ENCODE measurements around the gene UXT.

The UXT gene

GRCh38 chrX:47659421-47659726, 394 bp upstream of the UXT start:
- TF ChIP-seq PATZ1 (CRISPR knock-in tag; IDR thresholded peaks at IDR 0.05; ENCODE audit: borderline replicate concordance) (no peak), BACH2 (CRISPR knock-in tag; IDR thresholded peaks at IDR 0.05; ENCODE audit: borderline replicate concordance) (no peak), SNAI2 (CRISPR knock-in tag; IDR thresholded peaks at IDR 0.05) (no peak), ZFP30 (CRISPR knock-in tag; IDR thresholded peaks at IDR 0.05) (no peak), TCF4 (CRISPR knock-in tag; IDR thresholded peaks at IDR 0.05; ENCODE audit: borderline replicate concordance) (no peak), CREB5 (CRISPR knock-in tag; IDR thresholded peaks at IDR 0.05; ENCODE audit: low read depth) (no peak), RARB (CRISPR knock-in tag; IDR thresholded peaks at IDR 0.05) (no peak), PPARA (CRISPR knock-in tag; IDR thresholded peaks at IDR 0.05; ENCODE audit: borderline replicate concordance) (no peak), ZFP3 (CRISPR knock-in tag; IDR thresholded peaks at IDR 0.05) (no peak), ZC3H10 (CRISPR knock-in tag; IDR thresholded peaks at IDR 0.05) (no peak), ESRRG (CRISPR knock-in tag; IDR thresholded peaks at IDR 0.05) (no peak), OSR1 (CRISPR knock-in tag; IDR thresholded peaks at IDR 0.05) (no peak), ZNF565 (CRISPR knock-in tag; conservative IDR thresholded peaks at IDR 0.05; ENCODE audit: low read depth) (no peak), TSHZ2 (CRISPR knock-in tag; IDR thresholded peaks at IDR 0.05) (no peak), CSDC2 (CRISPR knock-in tag; IDR thresholded peaks at IDR 0.05) (no peak)
- TF ChIP-seq, protein P1, sequence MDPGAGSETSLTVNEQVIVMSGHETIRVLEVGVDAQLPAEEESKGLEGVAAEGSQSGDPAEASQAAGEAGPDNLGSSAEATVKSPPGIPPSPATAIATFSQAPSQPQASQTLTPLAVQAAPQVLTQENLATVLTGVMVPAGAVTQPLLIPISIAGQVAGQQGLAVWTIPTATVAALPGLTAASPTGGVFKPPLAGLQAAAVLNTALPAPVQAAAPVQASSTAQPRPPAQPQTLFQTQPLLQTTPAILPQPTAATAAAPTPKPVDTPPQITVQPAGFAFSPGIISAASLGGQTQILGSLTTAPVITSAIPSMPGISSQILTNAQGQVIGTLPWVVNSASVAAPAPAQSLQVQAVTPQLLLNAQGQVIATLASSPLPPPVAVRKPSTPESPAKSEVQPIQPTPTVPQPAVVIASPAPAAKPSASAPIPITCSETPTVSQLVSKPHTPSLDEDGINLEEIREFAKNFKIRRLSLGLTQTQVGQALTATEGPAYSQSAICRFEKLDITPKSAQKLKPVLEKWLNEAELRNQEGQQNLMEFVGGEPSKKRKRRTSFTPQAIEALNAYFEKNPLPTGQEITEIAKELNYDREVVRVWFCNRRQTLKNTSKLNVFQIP (CRISPR knock-in tag; IDR thresholded peaks at IDR 0.05; ENCODE audit: borderline replicate concordance, low read depth) = no peak
- TF ChIP-seq, protein P2, sequence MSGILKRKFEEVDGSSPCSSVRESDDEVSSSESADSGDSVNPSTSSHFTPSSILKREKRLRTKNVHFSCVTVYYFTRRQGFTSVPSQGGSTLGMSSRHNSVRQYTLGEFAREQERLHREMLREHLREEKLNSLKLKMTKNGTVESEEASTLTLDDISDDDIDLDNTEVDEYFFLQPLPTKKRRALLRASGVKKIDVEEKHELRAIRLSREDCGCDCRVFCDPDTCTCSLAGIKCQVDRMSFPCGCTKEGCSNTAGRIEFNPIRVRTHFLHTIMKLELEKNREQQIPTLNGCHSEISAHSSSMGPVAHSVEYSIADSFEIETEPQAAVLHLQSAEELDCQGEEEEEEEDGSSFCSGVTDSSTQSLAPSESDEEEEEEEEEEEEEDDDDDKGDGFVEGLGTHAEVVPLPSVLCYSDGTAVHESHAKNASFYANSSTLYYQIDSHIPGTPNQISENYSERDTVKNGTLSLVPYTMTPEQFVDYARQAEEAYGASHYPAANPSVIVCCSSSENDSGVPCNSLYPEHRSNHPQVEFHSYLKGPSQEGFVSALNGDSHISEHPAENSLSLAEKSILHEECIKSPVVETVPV (CRISPR knock-in tag; IDR thresholded peaks at IDR 0.05) = no peak
- no peak for ATAC-seq

DNA sequence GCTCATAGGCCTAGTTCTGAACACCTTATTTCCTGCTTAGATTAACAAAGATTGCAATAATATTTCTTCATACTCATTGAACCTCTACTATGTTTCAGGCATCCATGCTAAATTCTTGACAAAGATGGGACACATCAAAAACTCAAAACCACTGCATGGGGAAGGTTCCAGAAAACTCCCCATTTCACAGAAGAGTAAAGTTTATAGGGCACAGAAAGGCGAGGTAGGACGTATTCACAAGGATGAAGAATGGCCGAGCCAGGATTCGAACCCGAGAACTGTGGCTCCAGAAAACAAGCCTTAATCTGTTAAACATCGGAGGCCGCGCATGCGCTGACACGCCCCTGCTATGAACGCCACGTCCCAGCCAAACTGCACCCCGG, 688 bp downstream of the UXT start:
- no peak for ATAC-seq
- no peak for TF ChIP-seq TCF4 (CRISPR knock-in tag; IDR thresholded peaks at IDR 0.05; ENCODE audit: borderline replicate concordance)
- TF ChIP-seq CSDC2 (CRISPR knock-in tag; IDR thresholded peaks at IDR 0.05) = no peak
- no peak for TF ChIP-seq ZNF8 (CRISPR knock-in tag; IDR thresholded peaks at IDR 0.05)
- TF ChIP-seq ESRRG (CRISPR knock-in tag; IDR thresholded peaks at IDR 0.05) = no peak
- no peak for TF ChIP-seq ZNF565 (CRISPR knock-in tag; conservative IDR thresholded peaks at IDR 0.05; ENCODE audit: low read depth)
- TF ChIP-seq, protein P2 (CRISPR knock-in tag; IDR thresholded peaks at IDR 0.05) = no peak
- no peak for TF ChIP-seq ZNF70 (CRISPR knock-in tag; IDR thresholded peaks at IDR 0.05)
- no peak for TF ChIP-seq ZFP3 (CRISPR knock-in tag; IDR thresholded peaks at IDR 0.05)
- TF ChIP-seq ZC3H10 (CRISPR knock-in tag; IDR thresholded peaks at IDR 0.05) = no peak
- no peak for TF ChIP-seq PATZ1 (CRISPR knock-in tag; IDR thresholded peaks at IDR 0.05; ENCODE audit: borderline replicate concordance)
- TF ChIP-seq OSR1 (CRISPR knock-in tag; IDR thresholded peaks at IDR 0.05) = no peak
- TF ChIP-seq BACH2 (CRISPR knock-in tag; IDR thresholded peaks at IDR 0.05; ENCODE audit: borderline replicate concordance) = no peak
- TF ChIP-seq, protein P1 (CRISPR knock-in tag; IDR thresholded peaks at IDR 0.05; ENCODE audit: borderline replicate concordance, low read depth) = no peak
